LHCN-M2 (cell line): Measurements from ENCODE around the gene DRD4. TPM values are rescaled to one million over a fixed set of nuclear protein-coding genes. Genes with fewer than 3 reads are reported as not detected.
A peak's percentile ranks its signal among the peaks of the same experiment; 100 is the strongest.
"Not testable (repeated sequence)": the region's sequence is repeated elsewhere in the genome, so short reads cannot be mapped to it uniquely, and the experiment has no call there.

Experiments
- DNase-seq: peaks from one replicate; pipeline ENCODE4 v3.0.0-alpha.2; 2012; ENCODE audit warnings: low read depth
- total RNA-seq: library from RNA; depleted of rRNA; stranded (reverse); fragments of >200 nt; gene quantifications from 2 replicates; pipeline ENCODE4 v1.2.3, GENCODE V29; 2014

Gene DRD4
- total RNA-seq, 1 experiment from 2014 or later, result not detected

- DNase-seq, result no peak
These were observed 7.0 kb downstream of the DRD4 start for GRCh38 chr11:643849-644738.

GRCh38 chr11:645536-645935 lies 8.5 kb downstream of the DRD4 start:
- no peak for DNase-seq

- no peak for DNase-seq
These were observed 9.1 kb downstream of the DRD4 start for GRCh38 chr11:646214-646613.

GRCh38 chr11:647672-648158 lies 10.6 kb downstream of the DRD4 start:
- not testable (repeated sequence) for DNase-seq

GRCh38 chr11:650482-650881 lies 13.4 kb downstream of the DRD4 start:
- DNase-seq, result peak; percentile 29

GRCh38 chr11:653136-653535 lies 16.1 kb downstream of the DRD4 start:
- DNase-seq, result not testable (repeated sequence)

GRCh38 chr11:653837-654236 lies 16.8 kb downstream of the DRD4 start:
- DNase-seq, result no peak

- DNase-seq, result not testable (repeated sequence)
These were observed 17.4 kb downstream of the DRD4 start for GRCh38 chr11:654444-654843.

- no peak for DNase-seq
These were observed 18.1 kb downstream of the DRD4 start for GRCh38 chr11:655036-655726.

GRCh38 chr11:656426-656825 lies 19.4 kb downstream of the DRD4 start:
- no peak for DNase-seq

- DNase-seq, result no peak
These were observed 19.8 kb downstream of the DRD4 start for GRCh38 chr11:656866-657265.

- no peak for DNase-seq
These were observed 20.6 kb downstream of the DRD4 start for GRCh38 chr11:657691-658126.

- no peak for DNase-seq
These were observed 22.5 kb downstream of the DRD4 start for GRCh38 chr11:659532-660085.

GRCh38 chr11:660281-660680 lies 23.2 kb downstream of the DRD4 start:
- no peak for DNase-seq

GRCh38 chr11:660681-661444 lies 23.8 kb downstream of the DRD4 start:
- no peak for DNase-seq

GRCh38 chr11:662689-663274 lies 25.7 kb downstream of the DRD4 start:
- DNase-seq, result peak; percentile 51

- DNase-seq, result peak; percentile 83
These were observed 28.1 kb downstream of the DRD4 start for GRCh38 chr11:665062-665703.

GRCh38 chr11:665704-666281 lies 28.7 kb downstream of the DRD4 start:
- peak; percentile 78 for DNase-seq

- no peak for DNase-seq
These were observed 36.8 kb downstream of the DRD4 start for GRCh38 chr11:673866-674265.

- no peak for DNase-seq
These were observed 37.3 kb downstream of the DRD4 start for GRCh38 chr11:674406-674805.
